Gastroesophageal sphincter (tissue), 4 donors: ENCODE results near the gene FBXO30. TPM values are rescaled to one million over a fixed set of nuclear protein-coding genes. Genes with fewer than 3 reads are reported as not detected.

ENCODE experiments used
- ATAC-seq: fragments of 150-250 bp; one replicate; pipeline ENCODE4 v1.9.1; 2016; ENCODE audit warnings: mild to moderate bottlenecking, moderate library complexity
- H3K27ac ChIP-seq, 4 donors: fragments of 200-600 bp; sonication (generic) in 3 of 4; 1 replicate in 3 of 4; 2 replicates in 1 of 4; pipeline ENCODE4 v1.5.1; 2016 to 2019
- H3K27me3 ChIP-seq: fragments of 200-600 bp; sonication (generic); one replicate; pipeline ENCODE4 v1.5.1; 2019
- H3K36me3 ChIP-seq, 2 donors: fragments of 200-600 bp; sonication (generic); one replicate each; pipeline ENCODE4 v1.5.1; 2019; ENCODE audit warnings: control low read depth in 1 of 2
- H3K4me1 ChIP-seq, 3 donors: fragments of 200-600 bp; sonication (generic); 1 replicate in 2 of 3; 2 replicates in 1 of 3; pipeline ENCODE4 v1.5.1; 2016 to 2019; ENCODE audit warnings: control low read depth in 2 of 3
- H3K4me3 ChIP-seq, 2 donors: fragments of 200-600 bp; sonication (generic); one replicate each; pipeline ENCODE4 v1.5.1; 2019; ENCODE audit warnings: mild to moderate bottlenecking in 1 of 2, moderate library complexity in 1 of 2
- H3K9me3 ChIP-seq, 3 donors: fragments of 200-600 bp; sonication (generic); one replicate each; pipeline ENCODE4 v1.5.1; 2017 to 2019; ENCODE audit warnings: control low read depth in 2 of 3
- EP300 ChIP-seq: sonication (generic); formaldehyde crosslinking; IDR thresholded peaks from one replicate; pipeline ENCODE4 v1.6.1; 2017; ENCODE audit warnings: antibody characterized with exemption, mild to moderate bottlenecking
- POLR2A ChIP-seq, 2 donors: fragments of 450-650 bp; IDR thresholded peaks; one replicate each; pipeline ENCODE4 v1.6.1; 2017; ENCODE audit warnings: antibody characterized with exemption in 2 of 2, mild to moderate bottlenecking in 2 of 2, moderate library complexity in 1 of 2
- POLR2AphosphoS5 ChIP-seq: sonication (generic); formaldehyde crosslinking; IDR thresholded peaks from one replicate; pipeline ENCODE4 v1.6.1; 2017; ENCODE audit warnings: antibody characterized with exemption
- WGBS, 2 donors: methylation state at CpG; one replicate each; pipeline ENCODE4 v1.1.5; 2018; ENCODE audit warnings: low coverage in 1 of 2; 5-methylcytosine and 5-hydroxymethylcytosine counted together
- total RNA-seq, 4 donors: library from RNA; depleted of rRNA; stranded (reverse); fragments of >200 nt; gene quantifications; one replicate each; pipeline ENCODE4 v1.1.0, GENCODE V29; 2016
- TF ChIP-seq, protein P1 (sequence below), 4 experiments: fragments of 200-600 bp in 2 of 4; fragments of 450-650 bp in 2 of 4; sonication (generic) in 1 of 4; IDR thresholded peaks; one replicate each; pipeline ENCODE4 v1.5.1; 2017 to 2019; ENCODE audit warnings: antibody characterized with exemption in 4 of 4, mild to moderate bottlenecking in 2 of 4, moderate library complexity in 2 of 4

FBXO30 gene
- total RNA-seq, 4 donors from 2014 or later = 47.7 to 102 (median 63.1) TPM

DNA sequence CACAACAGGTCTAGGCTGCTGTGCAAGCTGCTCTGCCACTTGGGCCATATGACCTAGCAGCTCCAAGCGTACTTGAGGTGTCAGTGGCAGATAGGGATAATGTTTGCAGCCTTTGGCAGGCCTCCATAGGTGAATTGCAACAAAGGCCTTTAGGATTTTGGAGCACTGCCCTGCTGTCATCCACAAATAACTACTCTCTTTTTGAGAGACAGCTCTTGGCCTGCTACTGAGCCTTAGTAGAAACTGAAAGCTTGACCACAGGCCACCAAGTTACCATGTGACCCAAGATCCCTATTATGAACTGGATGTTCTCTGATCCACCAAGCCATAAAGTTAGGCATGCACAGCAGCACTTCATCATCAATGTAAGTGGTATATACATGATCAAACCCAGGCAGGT lies 29.9 kb downstream of the FBXO30 start:
- H3K4me1 ChIP-seq = peaks cover 0 to 23% (median 0%) of the 10 kb centered on the region in 3 donors
- 56% methylated on average over 1 of the region's 1 CpG; no CpG with 5 or more reads in 1 of the 2 donors for WGBS, 2 donors
- H3K36me3 ChIP-seq = peaks cover 0 to 12% of the 10 kb centered on the region in 2 donors
- no peak for ATAC-seq
- no peaks in the 10 kb centered on the region for H3K27me3 ChIP-seq
- TF ChIP-seq POLR2A (IDR thresholded peaks at IDR 0.05) (no peak), EP300 (no peak), POLR2AphosphoS5 (no peak)
- TF ChIP-seq, protein P1, sequence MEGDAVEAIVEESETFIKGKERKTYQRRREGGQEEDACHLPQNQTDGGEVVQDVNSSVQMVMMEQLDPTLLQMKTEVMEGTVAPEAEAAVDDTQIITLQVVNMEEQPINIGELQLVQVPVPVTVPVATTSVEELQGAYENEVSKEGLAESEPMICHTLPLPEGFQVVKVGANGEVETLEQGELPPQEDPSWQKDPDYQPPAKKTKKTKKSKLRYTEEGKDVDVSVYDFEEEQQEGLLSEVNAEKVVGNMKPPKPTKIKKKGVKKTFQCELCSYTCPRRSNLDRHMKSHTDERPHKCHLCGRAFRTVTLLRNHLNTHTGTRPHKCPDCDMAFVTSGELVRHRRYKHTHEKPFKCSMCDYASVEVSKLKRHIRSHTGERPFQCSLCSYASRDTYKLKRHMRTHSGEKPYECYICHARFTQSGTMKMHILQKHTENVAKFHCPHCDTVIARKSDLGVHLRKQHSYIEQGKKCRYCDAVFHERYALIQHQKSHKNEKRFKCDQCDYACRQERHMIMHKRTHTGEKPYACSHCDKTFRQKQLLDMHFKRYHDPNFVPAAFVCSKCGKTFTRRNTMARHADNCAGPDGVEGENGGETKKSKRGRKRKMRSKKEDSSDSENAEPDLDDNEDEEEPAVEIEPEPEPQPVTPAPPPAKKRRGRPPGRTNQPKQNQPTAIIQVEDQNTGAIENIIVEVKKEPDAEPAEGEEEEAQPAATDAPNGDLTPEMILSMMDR (IDR thresholded peaks at IDR 0.05) = no peak
- H3K9me3 ChIP-seq = peaks cover 0 to 8% (median 0%) of the 10 kb centered on the region in 3 donors
- no peak overlapping the region for H3K4me3 ChIP-seq
- H3K27ac ChIP-seq = no peak overlapping the region

DNA sequence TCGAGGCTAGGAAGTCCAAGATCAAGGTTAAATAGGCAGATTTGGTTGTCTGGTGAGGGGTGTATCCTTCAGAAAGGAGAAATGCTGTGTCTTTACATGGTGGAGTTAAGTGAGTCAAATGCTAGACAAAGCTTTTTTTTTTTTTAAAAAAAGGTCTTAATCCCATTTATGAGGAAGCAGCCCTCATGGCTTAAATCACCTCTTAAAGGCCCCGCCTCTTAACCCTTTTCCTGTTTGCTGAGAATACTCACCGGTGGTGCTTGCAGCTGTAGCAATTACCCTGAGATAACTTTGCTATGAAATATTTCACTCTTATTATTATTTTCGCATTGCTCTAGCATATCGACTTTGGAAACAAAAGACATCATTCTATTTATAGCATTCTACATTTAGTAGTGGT lies 30.8 kb downstream of the FBXO30 start:
- peaks cover 0 to 8% (median 0%) of the 10 kb centered on the region in 3 donors for H3K9me3 ChIP-seq
- no peak for ATAC-seq
- H3K4me3 ChIP-seq = no peak overlapping the region
- H3K36me3 ChIP-seq = peaks cover 0 to 12% of the 10 kb centered on the region in 2 donors
- WGBS, 2 donors = 80 to 89% methylated on average over 5 of the region's 5 CpGs
- H3K27ac ChIP-seq = no peak overlapping the region
- TF ChIP-seq POLR2A (IDR thresholded peaks at IDR 0.05) (no peak), POLR2AphosphoS5 (no peak), EP300 (no peak)
- TF ChIP-seq, protein P1 (IDR thresholded peaks at IDR 0.05) = no peak
- no peaks in the 10 kb centered on the region for H3K27me3 ChIP-seq
- peaks cover 0 to 14% (median 0%) of the 10 kb centered on the region in 3 donors for H3K4me1 ChIP-seq

DNA sequence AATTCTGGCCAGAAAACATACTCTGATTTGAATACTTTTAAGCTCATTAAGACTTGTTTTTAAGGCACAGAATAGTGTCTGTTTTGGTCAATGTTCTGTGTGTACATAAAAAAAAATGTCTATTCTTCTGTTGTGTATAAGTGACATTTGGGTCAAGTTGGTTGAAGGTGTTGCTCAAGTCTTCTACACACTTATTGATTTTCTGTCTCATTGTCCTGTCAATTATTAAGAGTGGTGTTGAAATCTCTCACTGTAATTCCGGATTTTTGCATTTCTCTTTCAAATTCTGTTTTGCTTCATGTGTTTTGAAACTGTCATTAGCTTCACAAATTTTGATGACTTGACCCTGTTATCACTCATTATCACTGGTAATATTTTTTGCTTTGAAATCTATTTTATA lies 41.7 kb downstream of the FBXO30 start:
- no peak for ATAC-seq
- Histone ChIP-seq H3K9me3 (peaks cover 0 to 22% (median 0%) of the 10 kb centered on the region in 3 donors), H3K27ac (no peak overlapping the region), H3K4me3 (no peak overlapping the region), H3K4me1 (no peaks in the 10 kb centered on the region), H3K27me3 (no peaks in the 10 kb centered on the region), H3K36me3 (no peaks in the 10 kb centered on the region)
- WGBS, 2 donors = 76 to 90% methylated on average over 1 of the region's 1 CpG
- TF ChIP-seq, protein P1 (IDR thresholded peaks at IDR 0.05) = no peak
- no peak for TF ChIP-seq EP300

GRCh38 chr6:145765449-145765848 lies 49.1 kb downstream of the FBXO30 start:
- no peaks in the 10 kb centered on the region for H3K27me3 ChIP-seq
- no peak overlapping the region for H3K27ac ChIP-seq
- H3K9me3 ChIP-seq = no peaks in the 10 kb centered on the region
- H3K4me3 ChIP-seq = no peak overlapping the region
- ATAC-seq = no peak
- no peaks in the 10 kb centered on the region for H3K36me3 ChIP-seq
- H3K4me1 ChIP-seq = no peaks in the 10 kb centered on the region
- TF ChIP-seq EP300 (no peak), POLR2A (IDR thresholded peaks at IDR 0.05) (no peak), POLR2AphosphoS5 (no peak)
- TF ChIP-seq, protein P1 (IDR thresholded peaks at IDR 0.05) = no peak

DNA sequence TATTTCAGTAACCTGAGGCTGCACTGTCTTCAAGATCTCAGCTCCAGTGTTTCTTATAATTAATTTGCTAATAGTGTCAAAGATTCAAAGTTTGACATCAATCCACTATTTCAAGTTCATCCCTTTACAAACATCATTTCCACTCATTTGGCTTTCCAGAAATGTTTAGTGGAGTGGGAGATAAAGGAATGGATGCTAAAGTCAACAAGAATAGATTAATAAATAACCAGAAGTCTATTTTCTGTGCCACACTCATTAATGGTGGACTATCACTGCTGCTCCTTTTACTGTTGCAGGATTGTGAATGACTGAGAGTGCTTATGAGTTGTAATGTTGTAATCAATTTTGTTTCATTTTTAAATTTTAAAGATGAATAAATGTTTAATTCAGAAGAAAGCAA lies 50.9 kb downstream of the FBXO30 start:
- Histone ChIP-seq H3K4me1 (no peaks in the 10 kb centered on the region), H3K4me3 (no peak overlapping the region), H3K27ac (no peak overlapping the region), H3K9me3 (no peaks in the 10 kb centered on the region), H3K36me3 (no peaks in the 10 kb centered on the region), H3K27me3 (no peaks in the 10 kb centered on the region)
- ATAC-seq = no peak
- no peak for TF ChIP-seq POLR2A (IDR thresholded peaks at IDR 0.05)
- TF ChIP-seq POLR2AphosphoS5 = no peak
- TF ChIP-seq, protein P1 (IDR thresholded peaks at IDR 0.05) = no peak
- TF ChIP-seq EP300 = no peak
